K562 (cell line): ENCODE data around the gene DYNC1H1. TPM values are rescaled to one million over a fixed set of nuclear protein-coding genes. Genes with fewer than 3 reads are reported as not detected.

Experiments
- ATAC-seq: fragments of 200-7000 bp; cut with Tn5 transposase; 3 replicates; pipeline ENCODE4 v1.9.1; 2020; ENCODE audit warnings: moderate library complexity
- BruUV-seq: library from RNA; stranded (reverse); fragments of 400-500 nt; replicated peaks from 2 replicates; lab custom pipeline; 2021; lab: Mats Ljungman, UMichigan
- CTCF ChIA-PET: fragments of 300-600 bp; formaldehyde crosslinking; extraction: SDS; loops from one replicate; lab custom pipeline; 2021; ENCODE audit warnings: low intra/inter-chr PET ratio; lab: Yijun Ruan, JAX
- POLR2A ChIA-PET: fragments of 300-600, 350-650 bp; sonication (Branson Sonifier 250); formaldehyde crosslinking; extraction: SDS; loops from one replicate; lab custom pipeline; 2021; ENCODE audit warnings: antibody characterized with exemption, inconsistent platforms; lab: Yijun Ruan, JAX
- DNase-seq, 4 experiments: peaks; one replicate each; pipeline versions ENCODE4 v3.0.0 to v3.0.0-alpha.2; 2011 to 2018; ENCODE audit warnings: low spot score in 3 of 4, mixed read lengths in 3 of 4; ENCODE audit errors: extremely low read depth in 1 of 4
- FAIRE-seq: peaks from 2 replicates; lab custom pipeline; 2011; peaks lifted over from hg19 to GRCh38; lab: Jason Lieb, UNC
- H2AFZ ChIP-seq: 2 replicates; pipeline ENCODE4 v1.6.0; 2011; ENCODE audit warnings: low read depth, low read length, control low read depth, inconsistent platforms
- H3K27ac ChIP-seq: fragments of 200-600 bp; 3 replicates; pipeline ENCODE4 v1.8.0; 2011; ENCODE audit warnings: low read depth, mild to moderate bottlenecking, control low read depth, inconsistent platforms, low read length, moderate library complexity, mixed read lengths; ENCODE audit errors: extremely low read depth
- H3K27me3 ChIP-seq, 2 experiments: fragments of 300-600 bp in 1 of 2; 2 replicates in 1 of 2; 3 replicates in 1 of 2; pipeline versions ENCODE4 v1.6.0 to v1.8.0; 2011; ENCODE audit warnings: inconsistent platforms in 2 of 2, low read length in 2 of 2, mild to moderate bottlenecking in 1 of 2, mixed read lengths in 1 of 2, moderate library complexity in 1 of 2; ENCODE audit not compliant: control insufficient read depth in 2 of 2, insufficient read depth in 2 of 2
- H3K36me3 ChIP-seq: fragments of 300-600 bp; 3 replicates; pipeline ENCODE4 v1.8.0; 2011; ENCODE audit warnings: mild to moderate bottlenecking, low read length, inconsistent platforms; ENCODE audit not compliant: control insufficient read depth, insufficient read depth
- H3K4me1 ChIP-seq, 2 experiments: fragments of 200-600 bp in 1 of 2; replicated peaks in 1 of 2; 2 replicates in 1 of 2; 3 replicates in 1 of 2; pipeline versions ENCODE4 v1.5.1 to v1.8.0; 2011; ENCODE audit warnings: inconsistent platforms in 2 of 2, low read length in 2 of 2, mild to moderate bottlenecking in 1 of 2, mixed read lengths in 1 of 2, moderate library complexity in 1 of 2; ENCODE audit not compliant: control insufficient read depth in 2 of 2, insufficient read depth in 2 of 2
- H3K4me2 ChIP-seq: 2 replicates; pipeline ENCODE4 v1.6.1; 2011; ENCODE audit warnings: low read length, control low read depth, inconsistent platforms, mixed read lengths; ENCODE audit not compliant: insufficient read depth
- H3K4me3 ChIP-seq: fragments of 200-600 bp; sonication (generic), shearing (Covaris generic); 2 replicates; pipeline ENCODE4 v1.5.1; 2016; ENCODE audit warnings: control low read depth, inconsistent platforms
- H3K79me2 ChIP-seq: fragments of 200-600 bp; 3 replicates; pipeline ENCODE4 v1.8.0; 2011; ENCODE audit warnings: low read length, inconsistent platforms; ENCODE audit not compliant: control insufficient read depth, insufficient read depth
- H3K9ac ChIP-seq, 2 experiments: 2 replicates each; pipeline versions ENCODE4 v1.6.0 to v1.6.1; 2011; ENCODE audit warnings: low read depth in 2 of 2, low read length in 2 of 2, control low read depth in 1 of 2, inconsistent platforms in 1 of 2, mild to moderate bottlenecking in 1 of 2, mixed read lengths in 1 of 2; ENCODE audit not compliant: insufficient read depth in 1 of 2
- H3K9me1 ChIP-seq: one replicate; pipeline ENCODE4 v1.6.0; 2011; ENCODE audit warnings: inconsistent platforms, mild to moderate bottlenecking, low read length, moderate library complexity; ENCODE audit not compliant: control insufficient read depth, insufficient read depth
- H3K9me3 ChIP-seq: replicated peaks from 2 replicates; pipeline ENCODE4 v1.5.1; 2011; ENCODE audit warnings: low read depth, low read length, inconsistent platforms; ENCODE audit not compliant: control insufficient read depth, insufficient read depth
- H4K20me1 ChIP-seq: replicated peaks from 2 replicates; pipeline ENCODE4 v1.6.1; 2011; ENCODE audit warnings: low read length, inconsistent platforms, mixed read lengths; ENCODE audit not compliant: control insufficient read depth, insufficient read depth
- CSDE1 ChIP-seq, 2 experiments: fragments of 450-650 bp; IDR thresholded peaks; 2 replicates each; pipeline ENCODE4 v1.6.1; 2016; ENCODE audit warnings: mild to moderate bottlenecking in 1 of 2
- FOXJ3 ChIP-seq: sonication (generic); formaldehyde crosslinking; IDR thresholded peaks from 2 replicates; pipeline ENCODE4 v1.4.0; 2020; ENCODE audit warnings: mild to moderate bottlenecking, missing genetic modification reagents
- FUS ChIP-seq: fragments of 200-400 bp; formaldehyde crosslinking; optimal IDR thresholded peaks from 2 replicates; pipeline ENCODE3; 2017; ENCODE audit warnings: low read depth, low read length
- LARP7 ChIP-seq: fragments of 450-650 bp; IDR thresholded peaks from 2 replicates; pipeline ENCODE4 v1.6.1; 2016
- NR2C1 ChIP-seq, 2 experiments: fragments of 450-650 bp; IDR thresholded peaks; 2 replicates each; pipeline ENCODE4 v1.6.1; 2017; ENCODE audit warnings: mild to moderate bottlenecking in 2 of 2, antibody characterized with exemption in 1 of 2, inconsistent platforms in 1 of 2, missing compliant biosample characterization in 1 of 2, missing genetic modification characterization in 1 of 2
- RAD21 ChIP-seq, 2 experiments: fragments of 250-450 bp in 1 of 2; fragments of 450-650 bp in 1 of 2; sonication (Bioruptor Pico) in 1 of 2; formaldehyde crosslinking in 1 of 2; IDR thresholded peaks in 1 of 2; conservative IDR thresholded peaks in 1 of 2; 2 replicates each; pipeline versions ENCODE4 v1.4.0 to v1.8.0; 2020 to 2022; ENCODE audit warnings: mild to moderate bottlenecking in 2 of 2, moderate library complexity in 1 of 2
- SLC30A9 ChIP-seq: fragments of 250-450 bp; sonication (Bioruptor Pico); IDR thresholded peaks from 2 replicates; pipeline ENCODE4 v1.8.0; 2022; ENCODE audit warnings: mild to moderate bottlenecking, moderate library complexity
- SNIP1 ChIP-seq: fragments of 450-650 bp; IDR thresholded peaks from 2 replicates; pipeline ENCODE4 v1.7.1; 2017; ENCODE audit warnings: low read depth, mild to moderate bottlenecking
- ZFP36 ChIP-seq: fragments of 150-350 bp; IDR thresholded peaks from 2 replicates; pipeline ENCODE4 v1.6.1; 2018; ENCODE audit warnings: low read length, low read depth; ENCODE audit not compliant: partially characterized antibody
- ZNF197 ChIP-seq: fragments of 200-800 bp; sonication (Bioruptor generic); IDR thresholded peaks from 2 replicates; pipeline ENCODE4 v1.6.1; 2016; ENCODE audit warnings: low read depth, missing genetic modification characterization, missing compliant biosample characterization
- ZNF695 ChIP-seq: fragments of 450-650 bp; formaldehyde crosslinking; IDR thresholded peaks from 2 replicates; pipeline ENCODE4 v1.4.0; 2020; ENCODE audit warnings: mild to moderate bottlenecking, moderate library complexity
- WGBS: fragments of 100-300 bp; shearing (Covaris generic); methylation state at CpG from one replicate; pipeline ENCODE4 v1.1.6; 2016; ENCODE audit warnings: low coverage, mixed read lengths; ENCODE audit not compliant: insufficient coverage; ENCODE audit errors: missing lambda C conversion rate; 5-methylcytosine and 5-hydroxymethylcytosine counted together
- in situ Hi-C: fragments of 300-500 bp; cut with MboI; formaldehyde crosslinking; loops from 4 replicates; pipeline ENCODE4 v1.15.0; 2018; ENCODE audit warnings: inconsistent platforms, mixed read lengths
- intact Hi-C: fragments of 100-400 bp; cut with micrococcal nuclease; formaldehyde crosslinking; loops from 2 replicates; pipeline ENCODE4 v1.14.2; 2022
- polyA plus RNA-seq, 8 experiments: library from polyadenylated mRNA; depleted of rRNA in 4 of 8; stranded (reverse) in 5 of 8; unstranded in 3 of 8; fragments of >200 nt; fragmentation: Nextera tagmentation in 2 of 8; fragmentation: Illumina TruSeq in 1 of 8; extraction: Ambion mirVana in 2 of 8; extraction: Trizol in 1 of 8; gene quantifications; 2 replicates each; pipeline versions ENCODE4 v1.2.1 to v1.2.3, GENCODE V29; 2011 to 2014; ENCODE audit warnings: inconsistent platforms in 1 of 8, missing spikeins in 1 of 8
- total RNA-seq, 7 experiments: library from RNA; depleted of rRNA in 6 of 7; stranded (reverse); fragments of >200 nt in 6 of 7; fragmentation: Illumina TruSeq in 2 of 7; extraction: Trizol in 2 of 7; gene quantifications; 2 replicates each; pipeline versions ENCODE4 v1.2.1 to v1.2.3, GENCODE V29; 2011 to 2021; ENCODE audit warnings: low replicate concordance in 1 of 7
- TF ChIP-seq, protein P1 (sequence below): fragments of 250-450 bp; sonication (Bioruptor Pico); IDR thresholded peaks from 2 replicates; pipeline ENCODE4 v1.4.0; 2020
- TF ChIP-seq, protein P2 (sequence below): sonication (generic); formaldehyde crosslinking; IDR thresholded peaks from 2 replicates; pipeline ENCODE4 v1.5.0; 2020; ENCODE audit warnings: missing genetic modification reagents
- TF ChIP-seq, protein P3 (sequence below), 2 experiments: fragments of 450-650 bp; conservative IDR thresholded peaks; 2 replicates each; pipeline ENCODE4 v1.6.1; 2017; ENCODE audit warnings: mild to moderate bottlenecking in 2 of 2, moderate library complexity in 2 of 2

The DYNC1H1 gene
- total and polyA plus RNA-seq, 9 of the 15 experiments (the other 6 are each of a cell fraction or from before 2014, with no cell fraction given): 31.9 to 335 (median 115) TPM

- ChIA-PET POLR2A (interaction anchor here (1.4 kb wide), 1 partner anchor 15 kb away, joined by 3 read pairs; no protein-coding TSS in a partner anchor), CTCF (interaction anchor here (0.7 kb wide), 1 partner anchor 12 kb away, joined by 3 read pairs; no protein-coding TSS in a partner anchor)
- in situ Hi-C loops: no loop called here
- H3K36me3 ChIP-seq: peaks cover 82% of the 10 kb centered on the region
- H3K4me1 ChIP-seq: peaks cover 0 to 11% of the 10 kb centered on the region in 2 experiments; a peak in 2 of 5 replicates
- DNase-seq: no peak
- H3K9ac ChIP-seq: no peak overlapping the region
- no peak overlapping the region for H3K4me2 ChIP-seq
- BruUV-seq: no TSS peak
- no peak overlapping the region for H3K4me3 ChIP-seq
- no peaks in the 10 kb centered on the region for H3K79me2 ChIP-seq
- WGBS: 96% methylated on average over 15 of the region's 22 CpGs
- no peaks in the 10 kb centered on the region for H4K20me1 ChIP-seq
- FAIRE-seq: no peak
- intact Hi-C loops: no loop called here
- no peak overlapping the region for H3K27ac ChIP-seq
- H3K27me3 ChIP-seq: no peaks in the 10 kb centered on the region
- no peak overlapping the region for H2AFZ ChIP-seq
- no peak for ATAC-seq
- no peaks in the 10 kb centered on the region for H3K9me1 ChIP-seq
- no peaks in the 10 kb centered on the region for H3K9me3 ChIP-seq
- no peak for TF ChIP-seq FUS
- TF ChIP-seq ZFP36: no peak
- TF ChIP-seq FOXJ3 (CRISPR knock-in tag): no peak
- no peak for TF ChIP-seq ZNF197
- no peak for TF ChIP-seq ZNF695 (CRISPR knock-in tag)
- TF ChIP-seq, protein P1, sequence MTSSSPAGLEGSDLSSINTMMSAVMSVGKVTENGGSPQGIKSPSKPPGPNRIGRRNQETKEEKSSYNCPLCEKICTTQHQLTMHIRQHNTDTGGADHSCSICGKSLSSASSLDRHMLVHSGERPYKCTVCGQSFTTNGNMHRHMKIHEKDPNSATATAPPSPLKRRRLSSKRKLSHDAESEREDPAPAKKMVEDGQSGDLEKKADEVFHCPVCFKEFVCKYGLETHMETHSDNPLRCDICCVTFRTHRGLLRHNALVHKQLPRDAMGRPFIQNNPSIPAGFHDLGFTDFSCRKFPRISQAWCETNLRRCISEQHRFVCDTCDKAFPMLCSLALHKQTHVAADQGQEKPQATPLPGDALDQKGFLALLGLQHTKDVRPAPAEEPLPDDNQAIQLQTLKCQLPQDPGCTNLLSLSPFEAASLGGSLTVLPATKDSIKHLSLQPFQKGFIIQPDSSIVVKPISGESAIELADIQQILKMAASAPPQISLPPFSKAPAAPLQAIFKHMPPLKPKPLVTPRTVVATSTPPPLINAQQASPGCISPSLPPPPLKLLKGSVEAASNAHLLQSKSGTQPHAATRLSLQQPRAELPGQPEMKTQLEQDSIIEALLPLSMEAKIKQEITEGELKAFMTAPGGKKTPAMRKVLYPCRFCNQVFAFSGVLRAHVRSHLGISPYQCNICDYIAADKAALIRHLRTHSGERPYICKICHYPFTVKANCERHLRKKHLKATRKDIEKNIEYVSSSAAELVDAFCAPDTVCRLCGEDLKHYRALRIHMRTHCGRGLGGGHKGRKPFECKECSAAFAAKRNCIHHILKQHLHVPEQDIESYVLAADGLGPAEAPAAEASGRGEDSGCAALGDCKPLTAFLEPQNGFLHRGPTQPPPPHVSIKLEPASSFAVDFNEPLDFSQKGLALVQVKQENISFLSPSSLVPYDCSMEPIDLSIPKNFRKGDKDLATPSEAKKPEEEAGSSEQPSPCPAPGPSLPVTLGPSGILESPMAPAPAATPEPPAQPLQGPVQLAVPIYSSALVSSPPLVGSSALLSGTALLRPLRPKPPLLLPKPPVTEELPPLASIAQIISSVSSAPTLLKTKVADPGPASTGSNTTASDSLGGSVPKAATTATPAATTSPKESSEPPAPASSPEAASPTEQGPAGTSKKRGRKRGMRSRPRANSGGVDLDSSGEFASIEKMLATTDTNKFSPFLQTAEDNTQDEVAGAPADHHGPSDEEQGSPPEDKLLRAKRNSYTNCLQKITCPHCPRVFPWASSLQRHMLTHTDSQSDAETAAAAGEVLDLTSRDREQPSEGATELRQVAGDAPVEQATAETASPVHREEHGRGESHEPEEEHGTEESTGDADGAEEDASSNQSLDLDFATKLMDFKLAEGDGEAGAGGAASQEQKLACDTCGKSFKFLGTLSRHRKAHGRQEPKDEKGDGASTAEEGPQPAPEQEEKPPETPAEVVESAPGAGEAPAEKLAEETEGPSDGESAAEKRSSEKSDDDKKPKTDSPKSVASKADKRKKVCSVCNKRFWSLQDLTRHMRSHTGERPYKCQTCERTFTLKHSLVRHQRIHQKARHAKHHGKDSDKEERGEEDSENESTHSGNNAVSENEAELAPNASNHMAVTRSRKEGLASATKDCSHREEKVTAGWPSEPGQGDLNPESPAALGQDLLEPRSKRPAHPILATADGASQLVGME (CRISPR knock-in tag): no peak
- TF ChIP-seq RAD21 (CRISPR knock-in tag; conservative IDR thresholded peaks at IDR 0.05 in 1 of 2, IDR thresholded peaks at IDR 0.05 in 1 of 2): no peak
- TF ChIP-seq, protein P2, sequence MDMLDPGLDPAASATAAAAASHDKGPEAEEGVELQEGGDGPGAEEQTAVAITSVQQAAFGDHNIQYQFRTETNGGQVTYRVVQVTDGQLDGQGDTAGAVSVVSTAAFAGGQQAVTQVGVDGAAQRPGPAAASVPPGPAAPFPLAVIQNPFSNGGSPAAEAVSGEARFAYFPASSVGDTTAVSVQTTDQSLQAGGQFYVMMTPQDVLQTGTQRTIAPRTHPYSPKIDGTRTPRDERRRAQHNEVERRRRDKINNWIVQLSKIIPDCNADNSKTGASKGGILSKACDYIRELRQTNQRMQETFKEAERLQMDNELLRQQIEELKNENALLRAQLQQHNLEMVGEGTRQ (CRISPR knock-in tag): no peak
- TF ChIP-seq SNIP1: no peak
- no peak for TF ChIP-seq LARP7
- TF ChIP-seq SLC30A9 (CRISPR knock-in tag): no peak
- no peak for TF ChIP-seq CSDE1 (IDR thresholded peaks at IDR 0.05)
- no peak for TF ChIP-seq NR2C1 (IDR thresholded peaks at IDR 0.05)
- TF ChIP-seq NR2C1 (tag; IDR thresholded peaks at IDR 0.05): no peak
- TF ChIP-seq, protein P3, sequence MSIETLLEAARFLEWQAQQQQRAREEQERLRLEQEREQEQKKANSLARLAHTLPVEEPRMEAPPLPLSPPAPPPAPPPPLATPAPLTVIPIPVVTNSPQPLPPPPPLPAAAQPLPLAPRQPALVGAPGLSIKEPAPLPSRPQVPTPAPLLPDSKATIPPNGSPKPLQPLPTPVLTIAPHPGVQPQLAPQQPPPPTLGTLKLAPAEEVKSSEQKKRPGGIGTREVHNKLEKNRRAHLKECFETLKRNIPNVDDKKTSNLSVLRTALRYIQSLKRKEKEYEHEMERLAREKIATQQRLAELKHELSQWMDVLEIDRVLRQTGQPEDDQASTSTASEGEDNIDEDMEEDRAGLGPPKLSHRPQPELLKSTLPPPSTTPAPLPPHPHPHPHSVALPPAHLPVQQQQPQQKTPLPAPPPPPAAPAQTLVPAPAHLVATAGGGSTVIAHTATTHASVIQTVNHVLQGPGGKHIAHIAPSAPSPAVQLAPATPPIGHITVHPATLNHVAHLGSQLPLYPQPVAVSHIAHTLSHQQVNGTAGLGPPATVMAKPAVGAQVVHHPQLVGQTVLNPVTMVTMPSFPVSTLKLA (conservative IDR thresholded peaks at IDR 0.05): no peak
Observed at GRCh38 chr14:102043251-102044025, 79.1 kb downstream of the DYNC1H1 start.
